ENCODE data around the gene SORCS2. TPM values are rescaled to one million over a fixed set of nuclear protein-coding genes. Genes with fewer than 3 reads are reported as not detected.

The SORCS2 gene
- total RNA-seq, 1 experiment from 2014 or later = 0.15 TPM

- intact Hi-C loops (cut with micrococcal nuclease; ENCODE audit: unreplicated experiment) = no loop called here
- H3K4me1 ChIP-seq (ENCODE audit: control insufficient read depth, insufficient read depth, low read length) = peaks cover 4% of the 10 kb centered on the region; the same call in 1 of the 2 replicates
These were observed 136.0 kb downstream of the SORCS2 start for GRCh38 chr4:7328162-7328912.

More at GRCh38 chr4:7328162-7328912, 136.0 kb downstream of the SORCS2 start:
- DNase-seq (ENCODE audit: low read depth, low spot score) (no peak), ATAC-seq (no peak)
- TF ChIP-seq REST (IDR thresholded peaks at IDR 0.05; ENCODE audit: insufficient read depth in 1 of 2, low read depth in 2 of 2, low read length in 1 of 2) (no peak), POLR2AphosphoS5 (IDR thresholded peaks at IDR 0.05; ENCODE audit: low read depth, low read length) (no peak), TCF7L2 (IDR thresholded peaks at IDR 0.05; ENCODE audit: low read depth, low read length) (no peak), SIN3A (IDR thresholded peaks at IDR 0.05; ENCODE audit: borderline replicate concordance, insufficient read depth, low read depth, low read length) (no peak), CTCF (IDR thresholded peaks at IDR 0.05) (no peak)
- Histone ChIP-seq H3K27ac (ENCODE audit: low read length) (no peak overlapping the region), H3K36me3 (ENCODE audit: control insufficient read depth, insufficient read depth, low read length) (no peaks in the 10 kb centered on the region), H3K4me3 (ENCODE audit: low read depth in 2 of 2, low read length in 2 of 2) (no peak overlapping the region), H3K27me3 (ENCODE audit: control insufficient read depth, insufficient read depth, low read length) (no peaks in the 10 kb centered on the region), H3K9me3 (ENCODE audit: control insufficient read depth, insufficient read depth, low read depth, low read length) (no peaks in the 10 kb centered on the region)
- ChIA-PET POLR2A (no interaction called here), CTCF (interaction anchor here (0.6 to 0.7 kb wide), 3 partner anchors 26 to 1192 kb away, joined by 4 to 13 read pairs (median 4); no protein-coding TSS in a partner anchor)
- in situ Hi-C loops (cut with HindIII; ENCODE audit: low pct_unique_long_range_greater_than_20kb, low sequenced_read_pairs) = no loop called here
- BruUV-seq (replicated peaks) = no TSS peak

Measured in Panc1 (cell line).